KOPT-K1 (cell line): Measurements from ENCODE around the gene PCDHGA1.
"Not testable (repeated sequence)": the region's sequence is repeated elsewhere in the genome, so short reads cannot be mapped to it uniquely, and the experiment has no call there.

ENCODE experiments used
- H3K27ac ChIP-seq: fragments of 200-600 bp; sonication (generic); 2 replicates; pipeline ENCODE4 v1.5.1; 2016; ENCODE audit warnings: antibody characterized with exemption, mild to moderate bottlenecking, low read depth, low read length; ENCODE audit not compliant: poor library complexity, severe bottlenecking
- H3K36me3 ChIP-seq: fragments of 200-600 bp; sonication (generic); 2 replicates; pipeline ENCODE4 v1.5.1; 2017; ENCODE audit warnings: antibody characterized with exemption, mild to moderate bottlenecking, low read length, moderate library complexity; ENCODE audit not compliant: insufficient read depth
- H3K9me3 ChIP-seq: fragments of 200-600 bp; sonication (generic); 2 replicates; pipeline ENCODE4 v1.5.1; 2017; ENCODE audit warnings: antibody characterized with exemption, low read length, mild to moderate bottlenecking; ENCODE audit not compliant: insufficient read depth, poor library complexity, severe bottlenecking

PCDHGA1 gene

DNA sequence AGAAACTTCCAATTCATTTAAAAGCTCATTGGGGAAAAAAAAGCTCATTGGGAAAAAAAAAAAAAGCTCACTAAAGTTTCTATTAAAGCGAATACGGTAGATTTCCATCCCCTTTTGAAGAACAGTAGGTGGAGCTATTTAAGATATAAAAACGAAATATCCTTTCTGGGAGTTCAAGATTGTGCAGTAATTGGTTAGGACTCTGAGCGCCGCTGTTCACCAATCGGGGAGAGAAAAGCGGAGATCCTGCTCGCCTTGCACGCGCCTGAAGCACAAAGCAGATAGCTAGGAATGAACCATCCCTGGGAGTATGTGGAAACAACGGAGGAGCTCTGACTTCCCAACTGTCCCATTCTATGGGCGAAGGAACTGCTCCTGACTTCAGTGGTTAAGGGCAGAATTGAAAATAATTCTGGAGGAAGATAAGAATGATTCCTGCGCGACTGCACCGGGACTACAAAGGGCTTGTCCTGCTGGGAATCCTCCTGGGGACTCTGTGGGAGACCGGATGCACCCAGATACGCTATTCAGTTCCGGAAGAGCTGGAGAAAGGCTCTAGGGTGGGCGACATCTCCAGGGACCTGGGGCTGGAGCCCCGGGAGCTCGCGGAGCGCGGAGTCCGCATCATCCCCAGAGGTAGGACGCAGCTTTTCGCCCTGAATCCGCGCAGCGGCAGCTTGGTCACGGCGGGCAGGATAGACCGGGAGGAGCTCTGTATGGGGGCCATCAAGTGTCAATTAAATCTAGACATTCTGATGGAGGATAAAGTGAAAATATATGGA, 100.2 kb downstream of the PCDHGA1 start, which contains the start of gene PCDHGA12:
Gene PCDHGA12 (plus strand): TSS at position 176 of the 782 bp plus-strand sequence. CDS start 253 bp downstream, at position 429.
- Histone ChIP-seq H3K9me3 (peaks cover 38% of the 10 kb centered on the region), H3K36me3 (no peaks in the 10 kb centered on the region), H3K27ac (no peak within 1 kb of the TSS)

GRCh38 chr5:141431286-141431685, 101.0 kb downstream of the PCDHGA1 start:
- Histone ChIP-seq H3K36me3 (no peaks in the 10 kb centered on the region), H3K9me3 (peaks cover 33% of the 10 kb centered on the region), H3K27ac (no peak overlapping the region)

DNA sequence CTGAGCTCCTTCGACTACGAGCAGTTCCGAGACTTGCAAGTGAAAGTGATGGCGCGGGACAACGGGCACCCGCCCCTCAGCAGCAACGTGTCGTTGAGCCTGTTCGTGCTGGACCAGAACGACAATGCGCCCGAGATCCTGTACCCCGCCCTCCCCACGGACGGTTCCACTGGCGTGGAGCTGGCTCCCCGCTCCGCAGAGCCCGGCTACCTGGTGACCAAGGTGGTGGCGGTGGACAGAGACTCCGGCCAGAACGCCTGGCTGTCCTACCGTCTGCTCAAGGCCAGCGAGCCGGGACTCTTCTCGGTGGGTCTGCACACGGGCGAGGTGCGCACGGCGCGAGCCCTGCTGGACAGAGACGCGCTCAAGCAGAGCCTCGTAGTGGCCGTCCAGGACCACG, 102.0 kb downstream of the PCDHGA1 start:
- H3K27ac ChIP-seq, H3K36me3 ChIP-seq: not testable (repeated sequence)
- H3K9me3 ChIP-seq, result peaks cover 32% of the 10 kb centered on the region

DNA sequence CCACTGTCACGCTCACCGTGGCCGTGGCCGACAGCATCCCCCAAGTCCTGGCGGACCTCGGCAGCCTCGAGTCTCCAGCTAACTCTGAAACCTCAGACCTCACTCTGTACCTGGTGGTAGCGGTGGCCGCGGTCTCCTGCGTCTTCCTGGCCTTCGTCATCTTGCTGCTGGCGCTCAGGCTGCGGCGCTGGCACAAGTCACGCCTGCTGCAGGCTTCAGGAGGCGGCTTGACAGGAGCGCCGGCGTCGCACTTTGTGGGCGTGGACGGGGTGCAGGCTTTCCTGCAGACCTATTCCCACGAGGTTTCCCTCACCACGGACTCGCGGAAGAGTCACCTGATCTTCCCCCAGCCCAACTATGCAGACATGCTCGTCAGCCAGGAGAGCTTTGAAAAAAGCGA, 102.4 kb downstream of the PCDHGA1 start:
- H3K9me3 ChIP-seq, result peaks cover 28% of the 10 kb centered on the region
- not testable (repeated sequence) for H3K36me3 ChIP-seq, H3K27ac ChIP-seq

- no peaks in the 10 kb centered on the region for H3K36me3 ChIP-seq
- peaks cover 20% of the 10 kb centered on the region for H3K9me3 ChIP-seq
- H3K27ac ChIP-seq, result no peak overlapping the region
These were observed 103.7 kb downstream of the PCDHGA1 start for GRCh38 chr5:141434006-141434405.

DNA sequence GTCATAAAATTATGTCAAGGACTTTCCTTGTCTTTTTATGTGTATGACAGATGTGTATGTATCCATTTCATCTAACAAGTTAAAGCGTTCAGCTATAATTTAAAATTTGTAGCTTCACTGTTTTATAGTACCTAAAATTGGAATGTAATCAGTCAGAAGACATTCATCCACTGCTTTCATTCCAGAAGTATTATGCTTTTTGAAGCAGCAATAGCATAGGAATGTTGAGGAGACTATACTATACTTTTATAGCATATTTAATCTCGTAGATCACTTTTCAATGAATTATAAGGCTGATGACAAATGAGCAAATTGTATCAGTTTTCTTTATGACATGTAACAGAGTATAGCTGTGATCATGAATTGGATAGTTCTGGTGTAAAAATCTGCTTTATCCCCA, 106.9 kb downstream of the PCDHGA1 start:
- H3K27ac ChIP-seq, result no peak overlapping the region
- no peaks in the 10 kb centered on the region for H3K36me3 ChIP-seq
- H3K9me3 ChIP-seq, result peaks cover 7% of the 10 kb centered on the region

- H3K9me3 ChIP-seq, result peaks cover 5% of the 10 kb centered on the region
- H3K36me3 ChIP-seq, result no peaks in the 10 kb centered on the region
- H3K27ac ChIP-seq, result no peak overlapping the region
These were observed 109.3 kb downstream of the PCDHGA1 start for GRCh38 chr5:141439411-141440141.

DNA sequence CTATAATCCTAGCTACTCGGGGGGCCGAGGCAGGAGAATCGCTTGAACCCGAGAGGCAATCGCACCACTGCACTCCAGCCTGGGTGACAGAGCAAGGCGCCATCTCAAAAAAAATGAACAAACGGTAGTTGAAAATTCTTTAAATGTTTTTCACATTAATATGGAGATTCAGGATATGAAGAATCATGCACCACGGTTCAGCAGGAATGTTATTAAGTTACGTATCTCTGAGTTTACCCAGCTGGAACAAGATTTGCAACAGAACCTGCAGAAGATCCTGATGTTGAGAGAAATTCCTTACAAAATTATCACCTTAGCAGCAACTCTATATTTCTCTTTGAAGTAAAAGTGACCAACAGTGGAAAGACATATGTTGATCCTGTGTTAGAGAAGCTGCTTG, 110.0 kb downstream of the PCDHGA1 start:
- no peak overlapping the region for H3K27ac ChIP-seq
- no peaks in the 10 kb centered on the region for H3K36me3 ChIP-seq
- H3K9me3 ChIP-seq, result peaks cover 5% of the 10 kb centered on the region

DNA sequence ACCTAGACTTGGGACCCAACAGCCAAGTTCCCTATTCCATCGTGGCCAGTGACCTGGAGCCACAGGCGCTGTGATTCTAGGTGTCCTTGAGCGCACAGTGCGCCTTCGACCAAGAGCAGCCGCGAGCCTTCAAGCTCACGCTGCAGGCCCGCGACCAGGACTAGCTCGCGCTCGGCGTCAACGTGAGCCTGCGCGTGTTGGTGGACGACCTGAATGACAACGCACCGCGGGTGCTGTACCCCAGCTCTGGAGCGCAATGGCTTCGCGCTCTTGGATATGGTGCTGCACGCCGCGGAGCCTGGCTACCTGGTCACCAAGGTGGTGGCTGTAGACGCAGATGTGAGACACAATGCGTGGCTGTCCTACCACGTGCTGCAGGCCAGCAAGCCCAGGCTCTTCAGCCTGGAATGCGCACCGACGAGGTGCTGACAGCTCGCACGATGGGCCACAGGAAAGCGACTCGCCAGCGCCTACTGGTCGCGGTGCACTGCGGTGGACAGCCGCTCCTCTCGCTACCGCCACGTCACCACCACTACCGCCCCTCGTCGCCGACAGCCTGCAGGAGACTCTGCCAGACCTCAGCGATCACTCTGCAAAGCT, 111.4 kb downstream of the PCDHGA1 start:
- H3K9me3 ChIP-seq, result peaks cover 5% of the 10 kb centered on the region
- no peak overlapping the region for H3K27ac ChIP-seq
- H3K36me3 ChIP-seq, result no peaks in the 10 kb centered on the region

DNA sequence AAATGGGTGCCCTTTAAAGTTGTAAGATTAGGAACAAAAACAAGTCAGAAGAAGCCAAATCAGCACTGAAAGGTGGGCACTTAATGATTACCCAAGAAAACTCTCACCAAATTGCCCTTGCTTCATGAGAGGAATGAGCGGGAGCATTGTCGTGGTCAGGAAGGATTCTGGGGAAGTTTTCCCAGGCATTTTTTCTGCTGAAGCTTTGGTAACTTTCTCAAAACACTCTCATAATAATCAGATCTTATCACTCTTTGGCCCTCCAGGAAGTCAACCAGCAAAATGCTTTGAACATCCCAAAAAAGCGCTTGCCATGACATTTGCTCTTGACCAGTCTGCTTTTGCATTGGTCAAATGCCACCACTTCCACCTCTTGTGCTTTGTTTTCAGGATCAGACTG, 135.0 kb downstream of the PCDHGA1 start:
- H3K9me3 ChIP-seq, result no peaks in the 10 kb centered on the region
- no peaks in the 10 kb centered on the region for H3K36me3 ChIP-seq
- no peak overlapping the region for H3K27ac ChIP-seq

DNA sequence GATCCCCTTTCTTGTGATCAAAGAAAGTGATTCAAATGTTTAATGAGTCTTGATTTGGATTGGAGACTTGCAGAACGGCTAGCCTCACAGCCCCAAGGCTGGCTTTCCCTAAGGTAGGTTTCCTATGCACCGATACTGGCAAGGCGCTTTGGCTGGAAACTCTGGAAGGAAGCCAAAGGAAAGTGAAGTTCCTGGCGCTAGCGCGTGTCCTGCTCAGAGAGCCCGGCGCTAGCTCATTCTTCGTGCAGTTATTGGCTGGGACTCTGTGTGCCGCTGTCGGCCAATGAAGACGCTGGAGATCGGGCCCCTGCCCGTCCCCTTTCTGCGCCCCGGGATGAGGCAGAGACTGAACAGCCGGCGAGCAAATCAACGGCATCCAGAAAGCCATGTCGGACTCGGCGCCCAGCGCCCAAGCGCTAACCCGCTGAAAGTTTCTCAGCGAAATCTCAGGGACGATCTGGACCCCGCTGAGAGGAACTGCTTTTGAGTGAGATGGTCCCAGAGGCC, 145.4 kb downstream of the PCDHGA1 start, which contains the start of gene PCDHGC3:
Gene PCDHGC3 (plus strand): TSS at position 342 of the 507 bp plus-strand sequence. CDS start 151 bp downstream, at position 493.
- Histone ChIP-seq H3K27ac (no peak within 1 kb of the TSS), H3K36me3 (no peaks in the 10 kb centered on the region), H3K9me3 (peaks cover 17% of the 10 kb centered on the region)

DNA sequence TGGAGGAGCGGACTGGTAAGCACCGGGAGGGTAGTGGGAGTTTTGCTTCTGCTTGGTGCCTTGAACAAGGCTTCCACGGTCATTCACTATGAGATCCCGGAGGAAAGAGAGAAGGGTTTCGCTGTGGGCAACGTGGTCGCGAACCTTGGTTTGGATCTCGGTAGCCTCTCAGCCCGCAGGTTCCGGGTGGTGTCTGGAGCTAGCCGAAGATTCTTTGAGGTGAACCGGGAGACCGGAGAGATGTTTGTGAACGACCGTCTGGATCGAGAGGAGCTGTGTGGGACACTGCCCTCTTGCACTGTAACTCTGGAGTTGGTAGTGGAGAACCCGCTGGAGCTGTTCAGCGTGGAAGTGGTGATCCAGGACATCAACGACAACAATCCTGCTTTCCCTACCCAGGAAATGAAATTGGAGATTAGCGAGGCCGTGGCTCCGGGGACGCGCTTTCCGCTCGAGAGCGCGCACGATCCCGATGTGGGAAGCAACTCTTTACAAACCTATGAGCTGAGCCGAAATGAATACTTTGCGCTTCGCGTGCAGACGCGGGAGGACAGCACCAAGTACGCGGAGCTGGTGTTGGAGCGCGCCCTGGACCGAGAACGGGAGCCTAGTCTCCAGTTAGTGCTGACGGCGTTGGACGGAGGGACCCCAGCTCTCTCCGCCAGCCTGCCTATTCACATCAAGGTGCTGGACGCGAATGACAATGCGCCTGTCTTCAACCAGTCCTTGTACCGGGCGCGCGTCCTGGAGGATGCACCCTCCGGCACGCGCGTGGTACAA, 146.0 kb downstream of the PCDHGA1 start:
- Histone ChIP-seq H3K27ac (no peak overlapping the region), H3K36me3 (no peaks in the 10 kb centered on the region), H3K9me3 (peaks cover 17% of the 10 kb centered on the region)

DNA sequence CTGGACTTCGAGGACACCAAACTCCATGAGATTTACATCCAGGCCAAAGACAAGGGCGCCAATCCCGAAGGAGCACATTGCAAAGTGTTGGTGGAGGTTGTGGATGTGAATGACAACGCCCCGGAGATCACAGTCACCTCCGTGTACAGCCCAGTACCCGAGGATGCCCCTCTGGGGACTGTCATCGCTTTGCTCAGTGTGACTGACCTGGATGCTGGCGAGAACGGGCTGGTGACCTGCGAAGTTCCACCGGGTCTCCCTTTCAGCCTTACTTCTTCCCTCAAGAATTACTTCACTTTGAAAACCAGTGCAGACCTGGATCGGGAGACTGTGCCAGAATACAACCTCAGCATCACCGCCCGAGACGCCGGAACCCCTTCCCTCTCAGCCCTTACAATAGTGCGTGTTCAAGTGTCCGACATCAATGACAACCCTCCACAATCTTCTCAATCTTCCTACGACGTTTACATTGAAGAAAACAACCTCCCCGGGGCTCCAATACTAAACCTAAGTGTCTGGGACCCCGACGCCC, 146.8 kb downstream of the PCDHGA1 start:
- no peaks in the 10 kb centered on the region for H3K36me3 ChIP-seq
- peaks cover 17% of the 10 kb centered on the region for H3K9me3 ChIP-seq
- H3K27ac ChIP-seq, result no peak overlapping the region

DNA sequence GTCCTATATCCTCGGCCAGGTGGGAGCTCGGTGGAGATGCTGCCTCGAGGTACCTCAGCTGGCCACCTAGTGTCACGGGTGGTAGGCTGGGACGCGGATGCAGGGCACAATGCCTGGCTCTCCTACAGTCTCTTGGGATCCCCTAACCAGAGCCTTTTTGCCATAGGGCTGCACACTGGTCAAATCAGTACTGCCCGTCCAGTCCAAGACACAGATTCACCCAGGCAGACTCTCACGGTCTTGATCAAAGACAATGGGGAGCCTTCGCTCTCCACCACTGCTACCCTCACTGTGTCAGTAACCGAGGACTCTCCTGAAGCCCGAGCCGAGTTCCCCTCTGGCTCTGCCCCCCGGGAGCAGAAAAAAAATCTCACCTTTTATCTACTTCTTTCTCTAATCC, 147.5 kb downstream of the PCDHGA1 start:
- Histone ChIP-seq H3K36me3 (no peaks in the 10 kb centered on the region), H3K27ac (no peak overlapping the region), H3K9me3 (peaks cover 17% of the 10 kb centered on the region)
